GM19035 (cell line): ENCODE measurements around the gene SPRED1.

Source experiments
- ATAC-seq: cut with Tn5 transposase; IDR thresholded peaks from one replicate; pipeline ENCODE4 v1.9.1; 2021; ENCODE audit not compliant: unreplicated experiment

The SPRED1 gene

DNA sequence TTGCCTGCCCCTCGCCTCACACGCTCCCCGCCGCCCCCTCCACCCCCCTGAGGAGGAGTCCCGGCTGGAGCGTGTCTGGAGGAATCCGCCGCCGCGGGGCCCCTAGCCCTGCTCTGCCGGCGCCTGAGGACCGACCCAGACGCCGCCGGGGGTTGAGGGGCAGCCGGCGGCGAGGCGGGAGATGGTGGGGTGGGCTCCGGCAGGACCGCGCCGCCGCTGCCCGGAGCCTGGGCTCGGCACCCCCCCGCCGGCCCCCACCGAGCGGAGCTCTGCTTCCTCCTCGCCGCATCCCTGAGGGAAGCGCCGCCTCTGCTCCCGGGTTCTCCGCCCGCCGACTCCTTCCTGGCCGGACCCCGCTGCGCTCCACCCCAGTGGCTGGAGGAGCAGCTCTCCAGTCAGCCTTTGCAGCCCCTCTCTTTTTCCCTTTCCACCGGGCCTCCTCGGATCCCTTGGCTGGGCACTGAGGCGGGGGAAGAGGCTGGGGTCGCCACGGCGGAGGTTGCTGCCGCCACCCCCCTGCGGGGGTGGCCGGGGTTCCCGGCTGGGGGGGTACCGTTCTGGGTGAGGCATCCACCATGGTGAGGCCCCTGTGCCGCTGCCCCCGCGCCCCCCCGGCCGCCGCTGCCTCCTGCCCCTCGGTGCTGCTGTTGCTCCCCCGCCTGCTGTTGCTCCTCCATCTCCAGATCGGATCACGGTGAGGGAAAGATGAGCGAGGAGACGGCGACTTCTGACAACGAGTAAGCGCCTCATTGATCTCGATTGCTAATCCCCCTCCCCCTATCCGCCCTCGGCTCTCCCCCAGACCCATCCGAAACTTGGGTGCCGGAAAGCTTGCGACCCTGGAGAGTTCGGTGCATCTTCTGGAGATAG is at the start of gene SPRED1:
TSS of gene SPRED1 (plus strand) at position 356 of the 870 bp plus-strand sequence. CDS start at position 706, 350 bp downstream.
- ATAC-seq = peak; percentile 31

GRCh38 chr15:38205526-38206272 is 46.9 kb upstream of the SPRED1 start:
- no peak for ATAC-seq

GRCh38 chr15:38207621-38208020 is 45.0 kb upstream of the SPRED1 start:
- ATAC-seq = no peak

- ATAC-seq = no peak
Observed at GRCh38 chr15:38208206-38208605, 44.4 kb upstream of the SPRED1 start.

DNA sequence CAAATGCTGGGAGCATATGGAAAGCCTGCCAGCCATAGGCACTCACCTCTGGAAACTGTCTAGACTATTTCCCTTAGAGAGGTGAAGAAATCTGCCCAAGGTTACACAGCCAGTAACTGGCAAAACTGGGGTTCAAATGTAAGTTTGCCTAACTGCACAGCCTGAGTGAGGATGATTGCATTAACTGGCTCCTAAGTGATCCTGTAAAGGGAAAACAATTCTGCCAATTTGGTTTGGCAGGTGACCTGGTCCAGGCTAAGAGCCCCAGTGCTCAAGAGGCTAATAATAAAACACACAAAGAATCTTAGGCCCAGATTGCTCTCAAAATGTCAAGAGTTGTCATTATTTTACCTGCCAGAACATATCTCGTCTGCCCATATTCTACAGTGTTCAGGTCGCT is 43.9 kb upstream of the SPRED1 start:
- no peak for ATAC-seq

DNA sequence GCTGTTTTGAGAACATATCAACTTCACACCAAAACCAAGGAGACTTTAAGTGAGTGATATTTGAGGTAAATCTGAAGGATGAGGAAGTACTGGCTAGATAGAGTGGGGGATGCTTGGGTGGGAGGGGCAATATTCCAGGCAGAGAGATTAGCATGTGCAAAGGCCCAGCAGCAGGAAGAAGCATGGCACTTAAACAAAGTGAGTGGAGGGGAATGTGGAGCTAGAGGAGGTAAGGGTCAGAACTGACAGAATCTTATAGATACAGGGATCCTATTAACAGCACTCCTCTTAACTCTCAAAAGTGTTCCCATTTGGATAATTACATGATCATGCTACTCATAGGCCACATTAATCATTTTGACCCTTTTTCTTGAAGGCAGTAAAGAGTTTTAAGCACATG is 41.4 kb upstream of the SPRED1 start:
- no peak for ATAC-seq

- ATAC-seq = no peak
Observed at GRCh38 chr15:38211811-38212210, 40.8 kb upstream of the SPRED1 start.

- ATAC-seq = no peak
Observed at GRCh38 chr15:38212729-38213351, 39.8 kb upstream of the SPRED1 start.

DNA sequence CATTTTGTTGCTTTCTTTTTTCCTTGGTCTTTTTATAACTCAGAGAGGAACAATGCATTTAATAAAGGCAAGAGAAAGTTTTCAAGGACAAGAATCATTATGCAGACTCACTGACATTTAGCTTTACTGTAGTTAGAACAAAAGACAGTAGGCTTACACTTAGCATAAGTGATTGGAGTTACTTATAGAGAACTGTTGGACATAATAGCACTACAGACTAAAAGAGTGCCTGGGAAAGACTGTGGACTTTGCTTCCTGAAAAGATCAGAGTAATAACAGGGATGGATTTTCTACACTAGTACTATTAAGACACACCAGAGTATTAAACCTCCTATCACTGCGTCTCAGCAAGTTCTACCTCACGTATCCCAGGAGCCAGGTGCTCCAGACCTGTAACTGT is 39.3 kb upstream of the SPRED1 start:
- ATAC-seq = no peak

DNA sequence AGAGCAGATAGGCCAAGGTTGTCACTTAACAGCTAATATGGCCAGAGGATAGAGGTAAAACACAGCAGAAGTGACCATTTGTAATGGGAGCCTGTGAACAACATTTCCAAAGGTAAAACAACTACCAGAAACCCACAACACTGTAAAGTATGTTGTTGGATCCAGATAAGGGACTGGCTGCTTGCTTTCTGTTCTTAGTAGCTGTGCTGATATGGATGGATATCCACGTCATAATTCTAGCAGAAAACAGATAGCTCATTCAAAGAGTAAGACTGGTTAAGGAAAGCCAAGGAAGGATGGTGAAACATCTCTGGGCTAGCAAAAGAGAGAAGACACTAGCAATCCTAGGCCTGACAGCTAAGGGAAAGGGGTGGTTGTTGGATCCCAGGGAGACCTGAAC is 36.9 kb upstream of the SPRED1 start:
- no peak for ATAC-seq

- no peak for ATAC-seq
Observed at GRCh38 chr15:38216763-38217162, 35.9 kb upstream of the SPRED1 start.

DNA sequence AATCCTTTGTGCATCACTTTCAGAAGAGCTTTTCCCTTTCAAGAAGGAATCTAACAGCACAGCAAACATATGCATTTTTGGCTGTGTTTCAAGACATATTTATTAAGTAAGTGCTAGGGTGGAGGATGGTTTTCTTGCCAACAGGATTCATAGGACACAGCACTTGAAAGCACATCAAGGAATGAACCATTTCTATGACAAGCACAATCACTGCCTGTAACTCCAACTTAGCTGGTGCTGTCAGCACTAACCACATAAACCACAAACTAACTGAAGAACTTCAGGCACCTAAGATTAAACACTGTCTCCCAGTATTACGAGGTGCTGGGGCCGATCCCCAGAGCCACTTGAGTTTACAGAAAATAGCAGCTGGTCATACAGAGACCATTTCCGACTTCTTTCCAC is 35.4 kb upstream of the SPRED1 start:
- no peak for ATAC-seq

DNA sequence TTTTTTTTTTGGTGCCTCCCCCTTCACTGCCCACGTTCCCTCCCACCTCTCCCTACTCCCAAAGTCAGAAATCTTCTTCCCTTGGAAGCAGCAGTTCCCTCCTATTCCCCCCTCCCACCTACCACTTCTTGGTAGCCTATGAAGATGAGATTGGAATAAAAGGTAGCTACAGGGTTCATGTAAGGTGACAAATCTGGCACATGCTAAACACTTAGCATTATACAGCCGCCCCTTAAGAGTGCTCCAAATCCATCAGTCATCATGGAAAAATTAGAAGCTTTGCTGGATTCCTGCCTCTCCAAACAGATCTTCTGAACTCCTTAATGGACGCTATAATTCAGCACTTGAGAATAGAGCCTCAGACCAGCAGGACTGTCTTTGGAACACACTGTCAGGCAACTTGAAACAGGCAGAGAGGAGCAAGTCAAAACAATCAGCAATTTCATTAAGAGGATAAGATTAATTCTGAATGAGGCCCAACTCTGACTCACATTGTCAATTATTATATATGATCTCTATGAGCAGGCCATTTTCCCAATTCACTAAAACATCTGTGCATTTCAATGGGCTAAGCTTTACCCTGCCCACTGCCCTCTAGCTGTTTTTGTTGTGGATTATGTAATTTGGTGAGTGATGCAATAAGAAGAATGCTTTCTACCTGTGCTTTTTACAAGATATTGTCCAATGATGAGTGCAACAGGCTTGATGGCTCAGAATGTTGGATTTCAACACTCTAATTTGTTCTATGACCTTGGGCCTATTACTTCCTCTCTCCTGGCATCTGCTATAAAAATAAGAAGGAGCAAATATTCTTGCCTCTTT is 34.6 kb upstream of the SPRED1 start:
- ATAC-seq = no peak

DNA sequence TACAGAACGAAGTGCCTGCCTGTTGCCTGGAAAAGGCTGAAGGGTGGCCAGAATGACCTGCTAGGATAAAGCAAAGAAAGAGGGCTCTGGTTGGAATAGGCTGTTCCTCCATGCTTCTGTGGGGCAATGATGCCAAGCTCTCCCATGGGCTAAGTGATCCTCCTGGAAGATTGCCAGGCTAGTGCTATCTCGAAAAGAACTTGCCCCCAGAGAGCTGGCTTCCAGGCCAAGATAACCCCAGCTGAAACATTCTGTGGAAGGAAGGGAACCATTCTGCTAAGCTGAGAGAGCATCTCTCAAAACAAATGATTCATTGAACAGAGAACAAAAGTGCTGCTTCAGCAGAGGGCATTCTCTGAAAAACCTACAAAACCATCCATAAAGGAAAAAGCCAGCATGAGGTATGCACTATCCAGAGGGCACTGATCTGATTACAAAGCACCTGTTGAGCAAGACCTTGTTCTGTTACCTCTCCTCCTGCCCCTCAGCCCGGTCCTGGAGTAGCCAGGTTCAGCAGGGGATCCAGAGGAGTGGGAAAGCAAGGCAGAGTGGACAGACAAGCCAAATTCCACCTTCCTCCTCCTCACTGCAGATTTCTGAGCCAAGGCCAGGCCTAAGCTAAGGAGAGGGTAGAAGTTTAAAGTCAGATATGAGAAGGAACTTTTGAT is 31.9 kb upstream of the SPRED1 start:
- ATAC-seq = no peak

GRCh38 chr15:38224486-38224885 is 28.1 kb upstream of the SPRED1 start:
- no peak for ATAC-seq

DNA sequence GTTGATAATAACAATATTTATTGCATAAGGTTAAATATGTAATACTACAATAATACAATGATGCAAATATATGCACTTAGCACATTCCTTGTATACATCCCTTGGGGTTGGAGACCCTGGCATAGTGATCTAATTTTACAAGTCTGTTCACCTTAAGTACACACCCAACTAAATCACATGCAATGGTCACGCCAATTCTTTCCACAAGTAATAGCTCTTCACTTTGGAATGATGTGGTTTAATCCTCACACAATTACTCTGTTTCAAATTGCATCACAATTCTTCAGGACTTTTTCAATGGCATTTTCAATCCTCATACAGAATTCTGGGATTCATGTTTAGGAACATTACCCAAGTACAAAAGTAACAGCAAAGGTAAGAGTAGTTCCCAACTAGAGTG is 27.3 kb upstream of the SPRED1 start:
- ATAC-seq = no peak

DNA sequence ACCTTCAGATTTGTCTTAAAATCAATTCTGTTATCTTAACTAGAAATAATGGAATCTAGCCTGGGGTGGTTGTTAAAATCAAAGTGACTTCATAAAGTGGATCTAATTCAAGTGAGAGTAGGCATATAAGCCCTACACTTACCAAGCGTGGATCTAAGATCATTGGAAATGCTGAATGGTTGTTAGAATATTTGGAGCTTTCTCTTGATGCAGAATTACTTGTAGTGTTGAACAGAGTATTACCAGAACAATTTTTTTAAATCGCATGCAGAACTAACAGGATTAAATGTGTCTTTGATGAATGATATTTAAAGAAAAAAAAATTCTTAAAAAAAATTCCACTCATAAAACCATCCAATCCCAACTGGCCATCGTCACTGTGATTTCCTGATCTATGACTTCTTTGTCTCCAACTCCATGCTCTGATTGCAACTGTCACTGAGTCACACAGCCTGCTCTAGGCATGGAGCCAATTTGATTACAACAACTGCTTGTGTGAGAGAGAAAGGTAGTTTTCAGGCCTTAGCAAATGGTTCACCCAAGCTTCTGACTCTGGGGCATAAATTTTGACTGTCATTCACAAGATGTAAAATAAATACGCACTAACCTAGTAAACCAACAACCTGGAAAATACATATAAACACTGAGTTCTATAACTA is 25.9 kb upstream of the SPRED1 start:
- no peak for ATAC-seq

- no peak for ATAC-seq
Observed at GRCh38 chr15:38227941-38228340, 24.7 kb upstream of the SPRED1 start.

GRCh38 chr15:38228618-38229017 is 24.0 kb upstream of the SPRED1 start:
- ATAC-seq = no peak
